ENCODE measurements around the gene CAPZB.

DNA sequence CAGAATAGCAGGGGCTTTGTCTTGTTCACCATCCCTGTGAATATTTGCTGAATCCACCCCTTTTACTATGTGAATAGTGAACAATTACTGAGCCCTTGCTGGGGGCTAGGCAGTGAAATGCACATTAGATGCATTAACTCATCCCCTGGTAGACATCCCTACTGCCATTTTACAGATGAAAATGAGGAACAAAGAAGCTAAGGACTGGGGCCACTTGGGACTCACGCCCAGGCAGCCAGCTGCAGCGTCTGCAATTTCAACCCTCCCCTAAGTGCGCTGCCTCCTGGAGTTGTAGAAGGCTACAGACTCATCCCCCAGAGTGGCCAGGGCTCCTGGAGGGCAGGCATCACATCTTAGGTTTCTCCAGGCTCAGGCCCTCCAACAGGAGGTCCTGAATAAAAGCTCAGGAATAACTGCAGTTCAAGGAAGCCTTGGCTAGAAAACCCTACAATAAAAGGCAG, 31.6 kb downstream of the CAPZB start:
- no peak for TF ChIP-seq EZH2 (IDR thresholded peaks at IDR 0.05; ENCODE audit: insufficient read depth, poor library complexity, severe bottlenecking)
- TF ChIP-seq EZH2phosphoT487 (IDR thresholded peaks at IDR 0.05; ENCODE audit: insufficient read depth, low read depth) = no peak
